SU-DHL-6 (cell line): ENCODE data around the gene TEX55.

ENCODE experiments used
- H2AFZ ChIP-seq: fragments of 200-600 bp; sonication (generic); 2 replicates; pipeline ENCODE4 v1.6.1; 2014; ENCODE audit warnings: low read depth, mild to moderate bottlenecking, moderate library complexity, mixed read lengths, antibody characterized with exemption, low read length; ENCODE audit not compliant: severe bottlenecking
- H3F3A ChIP-seq: fragments of 200-600 bp; shearing (Covaris generic); 2 replicates; pipeline ENCODE4 v1.6.0; 2016; ENCODE audit warnings: antibody characterized with exemption, mild to moderate bottlenecking; ENCODE audit not compliant: insufficient read depth
- H3K27ac ChIP-seq: fragments of 200-600 bp; sonication (generic); 2 replicates; pipeline ENCODE4 v1.5.1; 2016; ENCODE audit warnings: low read depth, mild to moderate bottlenecking, low read length, moderate library complexity, mixed read lengths
- H3K27me3 ChIP-seq: fragments of 200-600 bp; sonication (generic), shearing (Covaris generic); 2 replicates; pipeline ENCODE4 v1.6.0; 2014; ENCODE audit warnings: mild to moderate bottlenecking, low read length
- H3K36me3 ChIP-seq: fragments of 200-600 bp; sonication (generic); 2 replicates; pipeline ENCODE4 v1.6.1; 2014; ENCODE audit warnings: mild to moderate bottlenecking, low read length, mixed read lengths
- H3K4me2 ChIP-seq: fragments of 300-600, 200-600 bp; shearing (Covaris generic), sonication (generic); 2 replicates; pipeline ENCODE4 v1.6.0; 2014; ENCODE audit warnings: low read length, low read depth, mild to moderate bottlenecking; ENCODE audit not compliant: poor library complexity, severe bottlenecking
- H3K4me3 ChIP-seq: fragments of 200-600 bp; sonication (generic); 2 replicates; pipeline ENCODE4 v1.5.1; 2014; ENCODE audit warnings: antibody characterized with exemption, low read length, mild to moderate bottlenecking, mixed read lengths; ENCODE audit not compliant: insufficient read depth, poor library complexity, severe bottlenecking
- H3K79me2 ChIP-seq: fragments of 200-600 bp; sonication (generic); 2 replicates; pipeline ENCODE4 v1.6.1; 2014; ENCODE audit warnings: mild to moderate bottlenecking, low read length, moderate library complexity; ENCODE audit not compliant: insufficient read depth
- H3K9ac ChIP-seq: fragments of 200-600 bp; sonication (generic); 2 replicates; pipeline ENCODE4 v1.7.0; 2014; ENCODE audit warnings: mild to moderate bottlenecking, low read length
- H3K9me2 ChIP-seq: fragments of 200-600 bp; sonication (generic); replicated peaks from 2 replicates; pipeline ENCODE4 v1.6.1; 2014; ENCODE audit warnings: low read length; ENCODE audit not compliant: insufficient read depth
- H3K9me3 ChIP-seq: fragments of 200-600 bp; sonication (generic); 2 replicates; pipeline ENCODE4 v1.6.1; 2014; ENCODE audit warnings: low read length, mixed read lengths; ENCODE audit not compliant: insufficient read depth
- H4K20me1 ChIP-seq: fragments of 200-600 bp; sonication (generic); 2 replicates; pipeline ENCODE4 v1.6.1; 2014; ENCODE audit warnings: low read depth, mild to moderate bottlenecking, antibody characterized with exemption, low read length, moderate library complexity, mixed read lengths
- CTCF ChIP-seq: fragments of 200-600 bp; sonication (generic); IDR thresholded peaks from one replicate; pipeline ENCODE4 v1.5.1; 2017; ENCODE audit warnings: antibody characterized with exemption, mild to moderate bottlenecking, low read length, moderate library complexity; ENCODE audit not compliant: insufficient read depth, poor library complexity, severe bottlenecking
- EZH2phosphoT487 ChIP-seq: fragments of 200-600 bp; sonication (generic), shearing (Covaris generic); conservative IDR thresholded peaks from 2 replicates; pipeline ENCODE4 v1.6.1; 2018; ENCODE audit warnings: mild to moderate bottlenecking, antibody characterized with exemption, low read length, moderate library complexity, mixed read lengths

TEX55 gene

GRCh38 chr3:119195151-119195476 is 49.1 kb downstream of the TEX55 start:
- H3F3A ChIP-seq: no peaks in the 10 kb centered on the region
- no peak overlapping the region for H3K9ac ChIP-seq
- H2AFZ ChIP-seq: no peak overlapping the region
- no peaks in the 10 kb centered on the region for H3K79me2 ChIP-seq
- no peak for TF ChIP-seq EZH2phosphoT487
- TF ChIP-seq CTCF: no peak
- H3K27ac ChIP-seq: no peak overlapping the region
- H3K4me2 ChIP-seq: no peak overlapping the region
- no peaks in the 10 kb centered on the region for H3K36me3 ChIP-seq
- no peaks in the 10 kb centered on the region for H3K9me3 ChIP-seq
- no peaks in the 10 kb centered on the region for H4K20me1 ChIP-seq
- no peaks in the 10 kb centered on the region for H3K9me2 ChIP-seq
- no peaks in the 10 kb centered on the region for H3K27me3 ChIP-seq
- H3K4me3 ChIP-seq: no peak overlapping the region

- Histone ChIP-seq H3K9me3 (no peaks in the 10 kb centered on the region), H3K27ac (no peak overlapping the region), H3K79me2 (no peaks in the 10 kb centered on the region), H3K4me2 (no peak overlapping the region), H3F3A (no peaks in the 10 kb centered on the region), H3K4me3 (no peak overlapping the region), H3K36me3 (no peaks in the 10 kb centered on the region), H3K27me3 (no peaks in the 10 kb centered on the region), H3K9ac (no peak overlapping the region), H2AFZ (no peak overlapping the region), H3K9me2 (no peaks in the 10 kb centered on the region), H4K20me1 (no peaks in the 10 kb centered on the region)
- TF ChIP-seq EZH2phosphoT487 (no peak), CTCF (no peak)
Measured at GRCh38 chr3:119195911-119196310, 49.9 kb downstream of the TEX55 start.
